Hepatocyte (in vitro differentiated cells): ENCODE measurements around the gene STX8. TPM values are rescaled to one million over a fixed set of nuclear protein-coding genes. Genes with fewer than 3 reads are reported as not detected.
A peak's percentile ranks its signal among the peaks of the same experiment; 100 is the strongest.

ENCODE experiments used
- DNase-seq: peaks from one replicate; pipeline ENCODE4 v3.0.0-alpha.2; 2016; ENCODE audit warnings: low spot score
- H2AFZ ChIP-seq: fragments of 200-600 bp; sonication (generic); 2 replicates; pipeline ENCODE4 v1.6.0; 2016; ENCODE audit warnings: antibody characterized with exemption, mild to moderate bottlenecking
- H3K27ac ChIP-seq: fragments of 200-600 bp; sonication (generic); 2 replicates; pipeline ENCODE4 v1.5.1; 2016; ENCODE audit warnings: mild to moderate bottlenecking
- H3K27me3 ChIP-seq: fragments of 200-600 bp; sonication (generic); 2 replicates; pipeline ENCODE4 v1.6.1; 2016
- H3K36me3 ChIP-seq: fragments of 200-600 bp; sonication (generic); replicated peaks from 2 replicates; pipeline ENCODE4 v1.5.1; 2016; ENCODE audit warnings: low read depth; ENCODE audit not compliant: insufficient read depth
- H3K4me1 ChIP-seq: fragments of 200-600 bp; sonication (generic); 2 replicates; pipeline ENCODE4 v1.5.1; 2016; ENCODE audit warnings: mild to moderate bottlenecking, moderate library complexity; ENCODE audit not compliant: insufficient read depth
- H3K4me2 ChIP-seq: fragments of 200-600 bp; sonication (generic); 2 replicates; pipeline ENCODE4 v1.6.0; 2016
- H3K4me3 ChIP-seq: fragments of 200-600 bp; sonication (generic); 2 replicates; pipeline ENCODE4 v1.5.1; 2016; ENCODE audit warnings: mild to moderate bottlenecking
- H3K79me2 ChIP-seq: fragments of 200-600 bp; sonication (generic); 2 replicates; pipeline ENCODE4 v1.6.0; 2017; ENCODE audit warnings: mild to moderate bottlenecking
- H3K9me2 ChIP-seq: fragments of 200-600 bp; sonication (generic); replicated peaks from 2 replicates; pipeline ENCODE4 v1.6.0; 2017; ENCODE audit warnings: mild to moderate bottlenecking; ENCODE audit not compliant: insufficient read depth
- H3K9me3 ChIP-seq: fragments of 200-600 bp; sonication (generic); 2 replicates; pipeline ENCODE4 v1.5.1; 2016; ENCODE audit warnings: low read depth, mild to moderate bottlenecking
- H4K20me1 ChIP-seq: fragments of 200-600 bp; sonication (generic); 2 replicates; pipeline ENCODE4 v1.6.0; 2016; ENCODE audit warnings: mild to moderate bottlenecking; ENCODE audit not compliant: insufficient read depth, poor library complexity, severe bottlenecking
- CTCF ChIP-seq: fragments of 200-600 bp; sonication (generic); IDR thresholded peaks from 2 replicates; pipeline ENCODE4 v1.5.1; 2016; ENCODE audit warnings: antibody characterized with exemption, mild to moderate bottlenecking; ENCODE audit not compliant: poor library complexity
- EZH2 ChIP-seq: fragments of 200-600 bp; sonication (generic); IDR thresholded peaks from 2 replicates; pipeline ENCODE4 v1.6.1; 2016; ENCODE audit warnings: antibody characterized with exemption, mild to moderate bottlenecking, borderline replicate concordance
- EZH2phosphoT487 ChIP-seq: fragments of 200-600 bp; sonication (generic); IDR thresholded peaks from one replicate; pipeline ENCODE4 v1.6.1; 2018; ENCODE audit warnings: antibody characterized with exemption, mild to moderate bottlenecking, low read depth, moderate library complexity; ENCODE audit not compliant: unreplicated experiment, severe bottlenecking
- WGBS: methylation state at CpG from one replicate; pipeline ENCODE4 v1.1.6; 2016; ENCODE audit warnings: low lambda C conversion rate; ENCODE audit errors: missing lambda C conversion rate; 5-methylcytosine and 5-hydroxymethylcytosine counted together
- polyA plus RNA-seq: library from polyadenylated mRNA; unstranded; fragments of >200 nt; fragmentation: Nextera tagmentation; extraction: Ambion mirVana; gene quantifications from 2 replicates; pipeline ENCODE4 v1.2.1, GENCODE V29; 2016
- total RNA-seq: library from RNA; depleted of rRNA; stranded (reverse); fragments of >200 nt; gene quantifications from 2 replicates; pipeline ENCODE4 v1.2.3, GENCODE V29; 2014

The STX8 gene
- total and polyA plus RNA-seq, 2 experiments from 2014 or later, result 40.6 to 64.7 TPM

- H2AFZ ChIP-seq, result no peak overlapping the region
Measured at GRCh38 chr17:9371019-9371418, 204.6 kb downstream of the STX8 start.

GRCh38 chr17:9370467-9370866, 205.2 kb downstream of the STX8 start:
- Histone ChIP-seq H4K20me1 (no peaks in the 10 kb centered on the region), H3K4me3 (no peak overlapping the region), H3K36me3 (no peaks in the 10 kb centered on the region), H3K4me1 (no peaks in the 10 kb centered on the region), H3K9me3 (no peaks in the 10 kb centered on the region), H3K9me2 (no peaks in the 10 kb centered on the region), H3K4me2 (no peak overlapping the region), H2AFZ (no peak overlapping the region), H3K27me3 (no peaks in the 10 kb centered on the region), H3K27ac (no peak overlapping the region), H3K79me2 (no peaks in the 10 kb centered on the region)
- DNase-seq, result no peak
- TF ChIP-seq CTCF, result no peak
- TF ChIP-seq EZH2, result no peak
- TF ChIP-seq EZH2phosphoT487, result no peak
- WGBS, result 80% methylated on average over 6 of the region's 6 CpGs

More at GRCh38 chr17:9371019-9371418, 204.6 kb downstream of the STX8 start:
- TF ChIP-seq CTCF (no peak), EZH2phosphoT487 (no peak), EZH2 (no peak)
- no peaks in the 10 kb centered on the region for H3K4me1 ChIP-seq
- no peaks in the 10 kb centered on the region for H3K36me3 ChIP-seq
- H3K27me3 ChIP-seq, result no peaks in the 10 kb centered on the region
- no peaks in the 10 kb centered on the region for H3K79me2 ChIP-seq
- 71% methylated on average over 4 of the region's 4 CpGs for WGBS
- H3K27ac ChIP-seq, result no peak overlapping the region
- H3K4me3 ChIP-seq, result no peak overlapping the region
- H3K9me3 ChIP-seq, result no peaks in the 10 kb centered on the region
- H3K4me2 ChIP-seq, result no peak overlapping the region
- no peak for DNase-seq
- no peaks in the 10 kb centered on the region for H3K9me2 ChIP-seq
- H4K20me1 ChIP-seq, result no peaks in the 10 kb centered on the region

- no peaks in the 10 kb centered on the region for H3K27me3 ChIP-seq
- no peak overlapping the region for H3K4me3 ChIP-seq
- TF ChIP-seq EZH2 (no peak), CTCF (no peak), EZH2phosphoT487 (no peak)
- no peaks in the 10 kb centered on the region for H3K79me2 ChIP-seq
- DNase-seq, result peak; percentile 18
- no peaks in the 10 kb centered on the region for H3K9me2 ChIP-seq
- no peaks in the 10 kb centered on the region for H3K36me3 ChIP-seq
- H2AFZ ChIP-seq, result no peak overlapping the region
- H3K9me3 ChIP-seq, result no peaks in the 10 kb centered on the region
- H3K4me2 ChIP-seq, result peak overlapping the region; percentile 16
- H3K27ac ChIP-seq, result no peak overlapping the region
- 81% methylated on average over 4 of the region's 4 CpGs for WGBS
- no peaks in the 10 kb centered on the region for H3K4me1 ChIP-seq
- no peaks in the 10 kb centered on the region for H4K20me1 ChIP-seq
Measured at GRCh38 chr17:9368631-9369030, 207.0 kb downstream of the STX8 start.

GRCh38 chr17:9367156-9367555, 208.5 kb downstream of the STX8 start:
- DNase-seq, result no peak
- H3K4me3 ChIP-seq, result no peak overlapping the region
- TF ChIP-seq EZH2 (no peak), EZH2phosphoT487 (no peak), CTCF (no peak)
- no peaks in the 10 kb centered on the region for H3K9me3 ChIP-seq
- no peaks in the 10 kb centered on the region for H3K36me3 ChIP-seq
- H3K9me2 ChIP-seq, result no peaks in the 10 kb centered on the region
- H3K79me2 ChIP-seq, result no peaks in the 10 kb centered on the region
- WGBS, result 72% methylated on average over 2 of the region's 2 CpGs
- H3K4me2 ChIP-seq, result no peak overlapping the region
- H3K27me3 ChIP-seq, result no peaks in the 10 kb centered on the region
- H3K4me1 ChIP-seq, result no peaks in the 10 kb centered on the region
- H3K27ac ChIP-seq, result no peak overlapping the region
- no peaks in the 10 kb centered on the region for H4K20me1 ChIP-seq
- H2AFZ ChIP-seq, result no peak overlapping the region
